ENCODE data around the gene RNF14. TPM values are rescaled to one million over a fixed set of nuclear protein-coding genes. Genes with fewer than 3 reads are reported as not detected.

Gene RNF14
- total and polyA plus RNA-seq, 9 of the 15 experiments (the other 6 are each of a cell fraction or from before 2014, with no cell fraction given): 36.3 to 140 (median 75.1) TPM

DNA sequence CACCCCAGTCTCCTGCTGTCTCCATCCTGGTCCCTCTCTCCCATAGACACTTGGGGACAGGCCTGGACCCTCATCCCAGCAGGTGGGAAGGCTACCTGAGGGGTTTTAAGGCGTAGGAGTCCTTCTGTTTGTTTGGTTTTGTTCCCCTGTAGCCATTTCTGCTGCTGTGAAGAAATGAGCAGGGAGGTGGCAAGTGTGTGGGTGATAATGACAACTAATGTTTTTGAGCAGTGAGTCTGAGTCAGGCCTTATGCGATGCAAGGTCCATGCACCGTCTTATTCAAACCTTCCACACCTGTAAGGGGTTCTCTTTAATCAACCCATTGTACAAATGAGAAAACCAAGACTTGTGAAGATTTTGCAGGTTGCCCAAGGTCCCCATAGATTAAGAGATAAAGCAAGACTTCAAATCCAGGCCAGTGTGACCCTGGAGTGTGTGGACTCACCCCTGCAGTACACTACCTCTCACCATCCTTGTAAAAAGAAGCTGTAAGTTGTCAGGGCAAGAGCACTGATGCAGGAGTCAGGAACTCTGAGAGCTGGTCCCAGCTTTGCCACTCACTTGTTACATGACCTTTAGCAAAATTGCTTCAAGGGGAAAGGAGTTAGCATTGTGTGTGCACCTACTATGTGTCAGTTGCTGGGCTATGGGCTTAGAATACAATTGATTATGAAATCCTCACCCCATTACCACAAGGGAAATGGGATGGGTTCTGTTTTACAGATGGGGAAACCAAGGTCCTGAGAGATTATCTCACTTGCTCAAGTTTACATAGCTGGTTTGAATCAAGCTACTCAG is 18.5 kb upstream of the RNF14 start:
- H4K20me1 ChIP-seq (replicated peaks; ENCODE audit: control insufficient read depth, insufficient read depth, low read length): no peaks in the 10 kb centered on the region
- CTCF ChIA-PET (ENCODE audit: low intra/inter-chr PET ratio): no interaction called here
- BruUV-seq (replicated peaks): no TSS peak
- in situ Hi-C loops (cut with MboI): no loop called here
- no peaks in the 10 kb centered on the region for H3K9me1 ChIP-seq (ENCODE audit: control insufficient read depth, insufficient read depth, low read length)
- no peaks in the 10 kb centered on the region for H3K36me3 ChIP-seq (ENCODE audit: control insufficient read depth, insufficient read depth, low read length)
- POLR2A ChIA-PET: no interaction called here
- TF ChIP-seq, protein P1, sequence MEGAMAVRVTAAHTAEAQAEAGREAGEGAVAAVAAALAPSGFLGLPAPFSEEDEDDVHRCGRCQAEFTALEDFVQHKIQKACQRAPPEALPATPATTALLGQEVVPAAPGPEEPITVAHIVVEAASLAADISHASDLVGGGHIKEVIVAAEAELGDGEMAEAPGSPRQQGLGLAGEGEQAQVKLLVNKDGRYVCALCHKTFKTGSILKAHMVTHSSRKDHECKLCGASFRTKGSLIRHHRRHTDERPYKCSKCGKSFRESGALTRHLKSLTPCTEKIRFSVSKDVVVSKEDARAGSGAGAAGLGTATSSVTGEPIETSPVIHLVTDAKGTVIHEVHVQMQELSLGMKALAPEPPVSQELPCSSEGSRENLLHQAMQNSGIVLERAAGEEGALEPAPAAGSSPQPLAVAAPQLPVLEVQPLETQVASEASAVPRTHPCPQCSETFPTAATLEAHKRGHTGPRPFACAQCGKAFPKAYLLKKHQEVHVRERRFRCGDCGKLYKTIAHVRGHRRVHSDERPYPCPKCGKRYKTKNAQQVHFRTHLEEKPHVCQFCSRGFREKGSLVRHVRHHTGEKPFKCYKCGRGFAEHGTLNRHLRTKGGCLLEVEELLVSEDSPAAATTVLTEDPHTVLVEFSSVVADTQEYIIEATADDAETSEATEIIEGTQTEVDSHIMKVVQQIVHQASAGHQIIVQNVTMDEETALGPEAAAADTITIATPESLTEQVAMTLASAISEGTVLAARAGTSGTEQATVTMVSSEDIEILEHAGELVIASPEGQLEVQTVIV (CRISPR knock-in tag; IDR thresholded peaks at IDR 0.05; ENCODE audit: borderline replicate concordance): no peak
- TF ChIP-seq, protein P2, sequence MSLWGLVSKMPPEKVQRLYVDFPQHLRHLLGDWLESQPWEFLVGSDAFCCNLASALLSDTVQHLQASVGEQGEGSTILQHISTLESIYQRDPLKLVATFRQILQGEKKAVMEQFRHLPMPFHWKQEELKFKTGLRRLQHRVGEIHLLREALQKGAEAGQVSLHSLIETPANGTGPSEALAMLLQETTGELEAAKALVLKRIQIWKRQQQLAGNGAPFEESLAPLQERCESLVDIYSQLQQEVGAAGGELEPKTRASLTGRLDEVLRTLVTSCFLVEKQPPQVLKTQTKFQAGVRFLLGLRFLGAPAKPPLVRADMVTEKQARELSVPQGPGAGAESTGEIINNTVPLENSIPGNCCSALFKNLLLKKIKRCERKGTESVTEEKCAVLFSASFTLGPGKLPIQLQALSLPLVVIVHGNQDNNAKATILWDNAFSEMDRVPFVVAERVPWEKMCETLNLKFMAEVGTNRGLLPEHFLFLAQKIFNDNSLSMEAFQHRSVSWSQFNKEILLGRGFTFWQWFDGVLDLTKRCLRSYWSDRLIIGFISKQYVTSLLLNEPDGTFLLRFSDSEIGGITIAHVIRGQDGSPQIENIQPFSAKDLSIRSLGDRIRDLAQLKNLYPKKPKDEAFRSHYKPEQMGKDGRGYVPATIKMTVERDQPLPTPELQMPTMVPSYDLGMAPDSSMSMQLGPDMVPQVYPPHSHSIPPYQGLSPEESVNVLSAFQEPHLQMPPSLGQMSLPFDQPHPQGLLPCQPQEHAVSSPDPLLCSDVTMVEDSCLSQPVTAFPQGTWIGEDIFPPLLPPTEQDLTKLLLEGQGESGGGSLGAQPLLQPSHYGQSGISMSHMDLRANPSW (CRISPR knock-in tag; IDR thresholded peaks at IDR 0.05): no peak
- TF ChIP-seq POU5F1 (IDR thresholded peaks at IDR 0.05; ENCODE audit: borderline replicate concordance, low read depth, low read length, partially characterized antibody): no peak
- TF ChIP-seq SMARCC2 (IDR thresholded peaks at IDR 0.05; ENCODE audit: low read depth): no peak
- no peak for TF ChIP-seq PTBP1 (IDR thresholded peaks at IDR 0.05; ENCODE audit: low read depth, low read length)
- no peak for TF ChIP-seq ZNF561 (CRISPR knock-in tag; conservative IDR thresholded peaks at IDR 0.05)
- peak; percentile 70; the same call in 1 of the 2 replicates for TF ChIP-seq ZKSCAN1 (IDR thresholded peaks at IDR 0.05; ENCODE audit: low read depth, low read length)
- H3K4me3 ChIP-seq: no peak overlapping the region
- peaks cover 0 to 4% of the 10 kb centered on the region in 2 experiments; a peak in 1 of 5 replicates for H3K4me1 ChIP-seq (replicated peaks in 1 of 2; ENCODE audit: control insufficient read depth in 2 of 2, insufficient read depth in 2 of 2, low read length in 2 of 2)
- H3K4me2 ChIP-seq (ENCODE audit: insufficient read depth, low read length): no peak overlapping the region
- no peak for FAIRE-seq
- no peak for ATAC-seq
- no peak for DNase-seq (ENCODE audit: extremely low read depth in 1 of 4, low spot score in 3 of 4)
- no peak overlapping the region for H2AFZ ChIP-seq (ENCODE audit: low read depth, low read length)
- no peak overlapping the region for H3K9ac ChIP-seq (ENCODE audit: insufficient read depth in 1 of 2, low read depth in 2 of 2, low read length in 2 of 2)
- H3K79me2 ChIP-seq (ENCODE audit: control insufficient read depth, insufficient read depth, low read length): no peaks in the 10 kb centered on the region
- intact Hi-C loops (cut with micrococcal nuclease): no loop called here
- 4% methylated on average over 3 of the region's 3 CpGs for WGBS (ENCODE audit: insufficient coverage, low coverage, missing lambda C conversion rate)
- H3K27me3 ChIP-seq (ENCODE audit: control insufficient read depth in 2 of 2, insufficient read depth in 2 of 2, low read length in 2 of 2): peaks cover 20 to 49% of the 10 kb centered on the region in 2 experiments; a peak in 4 of 5 replicates
- no peak overlapping the region for H3K27ac ChIP-seq (ENCODE audit: extremely low read depth, low read depth, low read length)
- H3K9me3 ChIP-seq (replicated peaks; ENCODE audit: control insufficient read depth, insufficient read depth, low read depth, low read length): no peaks in the 10 kb centered on the region

Measured in K562 (cell line).